Heart left ventricle (tissue), 13 donors: ENCODE measurements around the gene ZNF230.

Source experiments
- POLR2A ChIP-seq, 2 donors: fragments of 450-650 bp; IDR thresholded peaks; one replicate each; pipeline ENCODE4 v1.6.1; 2017; ENCODE audit warnings: antibody characterized with exemption in 2 of 2, mild to moderate bottlenecking in 2 of 2, moderate library complexity in 2 of 2
- TF ChIP-seq, protein P1 (sequence below), 12 donors: fragments of 200-600 bp; sonication (generic) in 4 of 12; IDR thresholded peaks; one replicate each; pipeline versions ENCODE4 v1.5.0 to v1.8.0; 2018 to 2022; ENCODE audit warnings: antibody characterized with exemption in 12 of 12, mild to moderate bottlenecking in 5 of 12
- donor health status: ischemic (EF 13 %, LVEDD 7.1; RV severe dilation, severe dysfunction).
- donor health status: DM: no; HTN: yes; CAD: no.
- donor health status: DM: no; HTN: no; CAD: no.
- donor health status: ischemic (EF 25% LVEDD 6.9; RV normal size, moderate dysfunction).
- donor health status: ischemic (EF 25% LVEDD 5.7; RV mildly dilated, moderate dysfunction).
- donor health status: ischemic (EF 35%, LVEDD 5.7; RV mildly dilated, moderate dysfunction).
- donor health status: nonischemic (EF 11% LVEDD 7.7; RV severe dilation, severe dysfunction).
- donor health status: DM: yes; HTN: yes; CAD: no.
- donor health status: PGD.
- donor health status: ischemic (EF 29% LVEDD 5.4; RV normal size, mild dysfunction).
- donor health status: nonischemic (EF 23%, LVEDD 6.1; RV moderate dilation, normal function).

- TF ChIP-seq POLR2A (IDR thresholded peaks at IDR 0.05), result no peak
- TF ChIP-seq, protein P1, sequence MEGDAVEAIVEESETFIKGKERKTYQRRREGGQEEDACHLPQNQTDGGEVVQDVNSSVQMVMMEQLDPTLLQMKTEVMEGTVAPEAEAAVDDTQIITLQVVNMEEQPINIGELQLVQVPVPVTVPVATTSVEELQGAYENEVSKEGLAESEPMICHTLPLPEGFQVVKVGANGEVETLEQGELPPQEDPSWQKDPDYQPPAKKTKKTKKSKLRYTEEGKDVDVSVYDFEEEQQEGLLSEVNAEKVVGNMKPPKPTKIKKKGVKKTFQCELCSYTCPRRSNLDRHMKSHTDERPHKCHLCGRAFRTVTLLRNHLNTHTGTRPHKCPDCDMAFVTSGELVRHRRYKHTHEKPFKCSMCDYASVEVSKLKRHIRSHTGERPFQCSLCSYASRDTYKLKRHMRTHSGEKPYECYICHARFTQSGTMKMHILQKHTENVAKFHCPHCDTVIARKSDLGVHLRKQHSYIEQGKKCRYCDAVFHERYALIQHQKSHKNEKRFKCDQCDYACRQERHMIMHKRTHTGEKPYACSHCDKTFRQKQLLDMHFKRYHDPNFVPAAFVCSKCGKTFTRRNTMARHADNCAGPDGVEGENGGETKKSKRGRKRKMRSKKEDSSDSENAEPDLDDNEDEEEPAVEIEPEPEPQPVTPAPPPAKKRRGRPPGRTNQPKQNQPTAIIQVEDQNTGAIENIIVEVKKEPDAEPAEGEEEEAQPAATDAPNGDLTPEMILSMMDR (IDR thresholded peaks at IDR 0.05), result no peak
Measured at GRCh38 chr19:43956827-43957226, 45.9 kb upstream of the ZNF230 start.
